ENCODE measurements around the gene RTEL1. TPM values are rescaled to one million over a fixed set of nuclear protein-coding genes. Genes with fewer than 3 reads are reported as not detected.
"Not testable (repeated sequence)": the region's sequence is repeated elsewhere in the genome, so short reads cannot be mapped to it uniquely, and the experiment has no call there.

The RTEL1 gene
- total RNA-seq, 1 experiment from 2014 or later: 25.6 TPM

- H3K36me3 ChIP-seq: peaks cover 61% of the 10 kb centered on the region
- no peak for DNase-seq
- H3K27me3 ChIP-seq: no peaks in the 10 kb centered on the region
Measured at GRCh38 chr20:63664861-63665594, 6.9 kb downstream of the RTEL1 start.

GRCh38 chr20:63665708-63666107 lies 7.6 kb downstream of the RTEL1 start:
- H3K27me3 ChIP-seq: no peaks in the 10 kb centered on the region
- no peak for DNase-seq
- H3K4me1 ChIP-seq: no peaks in the 10 kb centered on the region
- H3K4me3 ChIP-seq: no peak overlapping the region
- no peaks in the 10 kb centered on the region for H3K9me3 ChIP-seq (replicated peaks)
- no peak overlapping the region for H3K27ac ChIP-seq
- peaks cover 58% of the 10 kb centered on the region for H3K36me3 ChIP-seq

More at GRCh38 chr20:63664861-63665594, 6.9 kb downstream of the RTEL1 start:
- Histone ChIP-seq H3K4me1 (no peaks in the 10 kb centered on the region), H3K27ac (no peak overlapping the region), H3K4me3 (no peak overlapping the region), H3K9me3 (replicated peaks) (no peaks in the 10 kb centered on the region)

GRCh38 chr20:63667858-63668257 lies 9.7 kb downstream of the RTEL1 start:
- no peak overlapping the region for H3K4me3 ChIP-seq
- H3K27ac ChIP-seq: no peak overlapping the region
- DNase-seq: no peak
- H3K36me3 ChIP-seq: peaks cover 60% of the 10 kb centered on the region
- no peaks in the 10 kb centered on the region for H3K4me1 ChIP-seq
- H3K27me3 ChIP-seq: no peaks in the 10 kb centered on the region
- no peaks in the 10 kb centered on the region for H3K9me3 ChIP-seq (replicated peaks)

GRCh38 chr20:63668351-63668750 lies 10.2 kb downstream of the RTEL1 start:
- Histone ChIP-seq H3K4me3 (no peak overlapping the region), H3K36me3 (peaks cover 60% of the 10 kb centered on the region), H3K27ac (no peak overlapping the region), H3K4me1 (no peaks in the 10 kb centered on the region), H3K9me3 (replicated peaks) (no peaks in the 10 kb centered on the region), H3K27me3 (no peaks in the 10 kb centered on the region)
- DNase-seq: no peak

- not testable (repeated sequence) for H3K4me3 ChIP-seq; H3K9me3 ChIP-seq (replicated peaks); DNase-seq; H3K4me1 ChIP-seq; H3K27me3 ChIP-seq; H3K27ac ChIP-seq
- H3K36me3 ChIP-seq: peaks cover 75% of the 10 kb centered on the region
Measured at GRCh38 chr20:63671695-63672094, 13.6 kb downstream of the RTEL1 start.

- no peak overlapping the region for H3K4me3 ChIP-seq
- no peak overlapping the region for H3K27ac ChIP-seq
- no peaks in the 10 kb centered on the region for H3K27me3 ChIP-seq
- H3K36me3 ChIP-seq: peaks cover 71% of the 10 kb centered on the region
- no peak for DNase-seq
- no peaks in the 10 kb centered on the region for H3K4me1 ChIP-seq
- no peaks in the 10 kb centered on the region for H3K9me3 ChIP-seq (replicated peaks)
Measured at GRCh38 chr20:63672666-63673065, 14.6 kb downstream of the RTEL1 start.

GRCh38 chr20:63673951-63674350 lies 15.8 kb downstream of the RTEL1 start:
- H3K36me3 ChIP-seq: peaks cover 63% of the 10 kb centered on the region
- no peak for DNase-seq
- H3K4me1 ChIP-seq: no peaks in the 10 kb centered on the region
- no peak overlapping the region for H3K4me3 ChIP-seq
- no peaks in the 10 kb centered on the region for H3K9me3 ChIP-seq (replicated peaks)
- H3K27me3 ChIP-seq: no peaks in the 10 kb centered on the region
- H3K27ac ChIP-seq: no peak overlapping the region

GRCh38 chr20:63675681-63676368 lies 17.7 kb downstream of the RTEL1 start:
- H3K9me3 ChIP-seq (replicated peaks): no peaks in the 10 kb centered on the region
- H3K4me3 ChIP-seq: no peak overlapping the region
- H3K36me3 ChIP-seq: peaks cover 58% of the 10 kb centered on the region
- no peaks in the 10 kb centered on the region for H3K4me1 ChIP-seq
- H3K27me3 ChIP-seq: no peaks in the 10 kb centered on the region
- DNase-seq: no peak
- no peak overlapping the region for H3K27ac ChIP-seq

GRCh38 chr20:63678071-63678470 lies 20.0 kb downstream of the RTEL1 start:
- no peak overlapping the region for H3K27ac ChIP-seq
- no peak overlapping the region for H3K4me3 ChIP-seq
- no peaks in the 10 kb centered on the region for H3K27me3 ChIP-seq
- H3K9me3 ChIP-seq (replicated peaks): no peaks in the 10 kb centered on the region
- H3K4me1 ChIP-seq: peaks cover 8% of the 10 kb centered on the region
- H3K36me3 ChIP-seq: peaks cover 45% of the 10 kb centered on the region
- DNase-seq: no peak

GRCh38 chr20:63678667-63679465 lies 20.8 kb downstream of the RTEL1 start:
- no peak overlapping the region for H3K27ac ChIP-seq
- no peak overlapping the region for H3K4me3 ChIP-seq
- no peaks in the 10 kb centered on the region for H3K9me3 ChIP-seq (replicated peaks)
- no peaks in the 10 kb centered on the region for H3K27me3 ChIP-seq
- H3K4me1 ChIP-seq: peaks cover 13% of the 10 kb centered on the region
- peaks cover 39% of the 10 kb centered on the region for H3K36me3 ChIP-seq
- DNase-seq: no peak

GRCh38 chr20:63679799-63680305 lies 21.7 kb downstream of the RTEL1 start:
- Histone ChIP-seq H3K4me1 (peaks cover 13% of the 10 kb centered on the region), H3K27ac (no peak overlapping the region), H3K36me3 (peaks cover 31% of the 10 kb centered on the region), H3K9me3 (replicated peaks) (no peaks in the 10 kb centered on the region), H3K4me3 (no peak overlapping the region), H3K27me3 (no peaks in the 10 kb centered on the region)
- DNase-seq: no peak

- DNase-seq: no peak
- peaks cover 13% of the 10 kb centered on the region for H3K4me1 ChIP-seq
- no peaks in the 10 kb centered on the region for H3K27me3 ChIP-seq
- no peak overlapping the region for H3K4me3 ChIP-seq
- H3K36me3 ChIP-seq: peaks cover 25% of the 10 kb centered on the region
- no peak overlapping the region for H3K27ac ChIP-seq
- H3K9me3 ChIP-seq (replicated peaks): no peaks in the 10 kb centered on the region
Measured at GRCh38 chr20:63680427-63680826, 22.3 kb downstream of the RTEL1 start.

- H3K4me3 ChIP-seq: no peak overlapping the region
- peaks cover 13% of the 10 kb centered on the region for H3K4me1 ChIP-seq
- no peaks in the 10 kb centered on the region for H3K9me3 ChIP-seq (replicated peaks)
- H3K36me3 ChIP-seq: peaks cover 19% of the 10 kb centered on the region
- no peak for DNase-seq
- no peak overlapping the region for H3K27ac ChIP-seq
- H3K27me3 ChIP-seq: no peaks in the 10 kb centered on the region
Measured at GRCh38 chr20:63680857-63681608, 22.9 kb downstream of the RTEL1 start.

- Histone ChIP-seq H3K4me1 (peaks cover 13% of the 10 kb centered on the region), H3K27ac (no peak overlapping the region)
Measured at GRCh38 chr20:63681609-63682142, 23.6 kb downstream of the RTEL1 start.

More at GRCh38 chr20:63681609-63682142, 23.6 kb downstream of the RTEL1 start:
- H3K36me3 ChIP-seq: peaks cover 15% of the 10 kb centered on the region
- no peaks in the 10 kb centered on the region for H3K9me3 ChIP-seq (replicated peaks)
- DNase-seq: no peak
- no peaks in the 10 kb centered on the region for H3K27me3 ChIP-seq
- no peak overlapping the region for H3K4me3 ChIP-seq

Measured in SJCRH30 (cell line).